Measurements from ENCODE around the gene LRP1B. TPM values are rescaled to one million over a fixed set of nuclear protein-coding genes. Genes with fewer than 3 reads are reported as not detected.

Gene LRP1B
- total RNA-seq, 2 donors from 2014 or later: 0.79 to 1.8 TPM

DNA sequence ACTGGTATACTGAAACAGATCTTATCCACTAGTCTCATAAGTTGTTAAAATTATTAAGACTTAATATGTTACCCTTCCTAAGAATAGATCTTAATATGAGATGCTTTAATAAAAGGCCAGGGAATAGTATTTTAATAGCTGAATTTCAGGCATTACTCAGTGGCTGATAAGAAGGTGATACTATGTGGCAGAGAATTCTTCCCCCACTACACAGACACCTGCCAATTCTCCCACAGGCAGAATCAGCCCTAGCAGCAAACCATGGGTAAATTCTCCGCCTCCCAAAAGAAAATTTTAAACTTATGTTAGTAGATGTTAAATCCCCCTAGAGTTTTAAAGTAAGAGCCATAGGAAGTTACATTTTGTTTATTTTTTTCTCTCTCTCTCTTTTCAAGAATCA is 888.8 kb downstream of the LRP1B start:
- TF ChIP-seq, protein P1, sequence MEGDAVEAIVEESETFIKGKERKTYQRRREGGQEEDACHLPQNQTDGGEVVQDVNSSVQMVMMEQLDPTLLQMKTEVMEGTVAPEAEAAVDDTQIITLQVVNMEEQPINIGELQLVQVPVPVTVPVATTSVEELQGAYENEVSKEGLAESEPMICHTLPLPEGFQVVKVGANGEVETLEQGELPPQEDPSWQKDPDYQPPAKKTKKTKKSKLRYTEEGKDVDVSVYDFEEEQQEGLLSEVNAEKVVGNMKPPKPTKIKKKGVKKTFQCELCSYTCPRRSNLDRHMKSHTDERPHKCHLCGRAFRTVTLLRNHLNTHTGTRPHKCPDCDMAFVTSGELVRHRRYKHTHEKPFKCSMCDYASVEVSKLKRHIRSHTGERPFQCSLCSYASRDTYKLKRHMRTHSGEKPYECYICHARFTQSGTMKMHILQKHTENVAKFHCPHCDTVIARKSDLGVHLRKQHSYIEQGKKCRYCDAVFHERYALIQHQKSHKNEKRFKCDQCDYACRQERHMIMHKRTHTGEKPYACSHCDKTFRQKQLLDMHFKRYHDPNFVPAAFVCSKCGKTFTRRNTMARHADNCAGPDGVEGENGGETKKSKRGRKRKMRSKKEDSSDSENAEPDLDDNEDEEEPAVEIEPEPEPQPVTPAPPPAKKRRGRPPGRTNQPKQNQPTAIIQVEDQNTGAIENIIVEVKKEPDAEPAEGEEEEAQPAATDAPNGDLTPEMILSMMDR (conservative IDR thresholded peaks at IDR 0.05): no peak
- Histone ChIP-seq H3K9me3 (ENCODE audit: control insufficient read depth, low read length) (no peaks in the 10 kb centered on the region), H3K9ac (ENCODE audit: extremely low read depth, low read length, poor library complexity, severe bottlenecking) (no peak overlapping the region), H3K36me3 (ENCODE audit: control insufficient read depth, insufficient read depth, low read length) (no peaks in the 10 kb centered on the region), H3K27me3 (ENCODE audit: control insufficient read depth, insufficient read depth, low read length, poor library complexity, severe bottlenecking) (no peaks in the 10 kb centered on the region), H3K4me3 (ENCODE audit: low read length) (no peak overlapping the region), H3K27ac (ENCODE audit: low read depth, low read length) (no peak overlapping the region), H3K4me1 (ENCODE audit: control insufficient read depth, insufficient read depth, low read length) (no peaks in the 10 kb centered on the region)
- no peak overlapping the region for H3K4me3 Mint-ChIP-seq
- no peaks in the 10 kb centered on the region for H3K36me3 Mint-ChIP-seq (ENCODE audit: low read depth)
- no CpG with 5 or more reads among the region's 1 CpG for WGBS, 2 experiments (ENCODE audit: insufficient coverage in 1 of 2, insufficient read length in 1 of 2)
- no peaks in the 10 kb centered on the region for H3K9me3 Mint-ChIP-seq
- no peak for DNase-seq
- no peaks in the 10 kb centered on the region for H3K27me3 Mint-ChIP-seq (ENCODE audit: insufficient read depth)
- H3K4me1 Mint-ChIP-seq: peaks cover 9% of the 10 kb centered on the region
- H3K27ac Mint-ChIP-seq: no peak overlapping the region

DNA sequence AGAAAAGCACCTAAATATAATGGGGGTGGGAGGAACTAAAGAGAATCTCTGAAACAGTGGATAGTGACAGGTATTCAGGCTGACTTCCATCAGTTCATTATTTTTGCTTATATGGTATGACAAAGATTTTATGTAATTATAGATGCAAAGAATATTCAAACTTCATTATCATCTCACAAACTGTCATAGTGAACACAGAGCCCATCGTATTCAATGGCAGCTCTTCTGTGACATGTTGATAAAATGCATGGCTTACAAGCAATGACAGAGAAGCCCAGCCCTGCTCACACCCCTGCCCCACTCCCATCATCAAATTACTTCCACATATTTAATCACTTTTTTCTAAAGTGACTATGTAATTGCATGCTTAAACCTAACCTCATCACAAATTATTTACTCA is 904.3 kb downstream of the LRP1B start:
- Mint-ChIP-seq H3K36me3 (ENCODE audit: low read depth) (no peaks in the 10 kb centered on the region), H3K27me3 (ENCODE audit: insufficient read depth) (no peaks in the 10 kb centered on the region), H3K4me1 (no peaks in the 10 kb centered on the region), H3K9me3 (peaks cover 4% of the 10 kb centered on the region), H3K4me3 (no peak overlapping the region), H3K27ac (no peak overlapping the region)
- peaks cover 6% of the 10 kb centered on the region for H3K9me3 ChIP-seq (ENCODE audit: control insufficient read depth, low read length)
- H3K27me3 ChIP-seq (ENCODE audit: control insufficient read depth, insufficient read depth, low read length, poor library complexity, severe bottlenecking): no peaks in the 10 kb centered on the region
- TF ChIP-seq, protein P1 (conservative IDR thresholded peaks at IDR 0.05): no peak
- 96% methylated on average over 1 of the region's 1 CpG; no CpG with 5 or more reads in 1 of the 2 experiments for WGBS, 2 experiments (ENCODE audit: insufficient coverage in 1 of 2, insufficient read length in 1 of 2)
- H3K36me3 ChIP-seq (ENCODE audit: control insufficient read depth, insufficient read depth, low read length): no peaks in the 10 kb centered on the region
- DNase-seq: no peak
- H3K4me1 ChIP-seq (ENCODE audit: control insufficient read depth, insufficient read depth, low read length): no peaks in the 10 kb centered on the region
- H3K27ac ChIP-seq (ENCODE audit: low read depth, low read length): no peak overlapping the region
- no peak overlapping the region for H3K9ac ChIP-seq (ENCODE audit: extremely low read depth, low read length, poor library complexity, severe bottlenecking)
- no peak overlapping the region for H3K4me3 ChIP-seq (ENCODE audit: low read length)

DNA sequence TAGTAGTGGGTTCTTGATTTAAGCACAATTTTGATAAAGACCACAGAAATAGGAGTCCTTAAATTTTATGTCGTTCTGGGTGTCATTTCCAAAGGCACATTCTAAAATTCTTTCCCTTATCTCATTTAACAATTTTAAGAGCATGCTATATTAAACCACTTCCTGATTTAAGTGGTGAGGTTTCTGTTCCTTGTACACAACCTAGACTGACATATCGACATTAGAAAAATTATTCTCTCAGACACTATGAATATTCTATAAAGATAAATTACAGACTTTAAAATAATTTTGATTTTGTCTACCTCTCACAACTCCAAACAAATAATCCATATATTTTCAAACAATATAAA is 923.8 kb downstream of the LRP1B start:
- H3K27me3 ChIP-seq (ENCODE audit: control insufficient read depth, insufficient read depth, low read length, poor library complexity, severe bottlenecking): no peaks in the 10 kb centered on the region
- DNase-seq: no peak
- Mint-ChIP-seq H3K4me1 (no peaks in the 10 kb centered on the region), H3K9me3 (peaks cover 4% of the 10 kb centered on the region), H3K36me3 (ENCODE audit: low read depth) (no peaks in the 10 kb centered on the region), H3K27me3 (ENCODE audit: insufficient read depth) (no peaks in the 10 kb centered on the region), H3K4me3 (no peak overlapping the region), H3K27ac (no peak overlapping the region)
- no peak overlapping the region for H3K4me3 ChIP-seq (ENCODE audit: low read length)
- no peak overlapping the region for H3K27ac ChIP-seq (ENCODE audit: low read depth, low read length)
- WGBS, 2 experiments (ENCODE audit: insufficient coverage in 1 of 2, insufficient read length in 1 of 2): 87% methylated on average over 2 of the region's 2 CpGs; no CpG with 5 or more reads in 1 of the 2 experiments
- TF ChIP-seq, protein P1 (conservative IDR thresholded peaks at IDR 0.05): no peak
- no peaks in the 10 kb centered on the region for H3K4me1 ChIP-seq (ENCODE audit: control insufficient read depth, insufficient read depth, low read length)
- H3K9ac ChIP-seq (ENCODE audit: extremely low read depth, low read length, poor library complexity, severe bottlenecking): no peak overlapping the region
- no peaks in the 10 kb centered on the region for H3K9me3 ChIP-seq (ENCODE audit: control insufficient read depth, low read length)
- no peaks in the 10 kb centered on the region for H3K36me3 ChIP-seq (ENCODE audit: control insufficient read depth, insufficient read depth, low read length)
